ENCODE measurements around the gene SHPK. TPM values are rescaled to one million over a fixed set of nuclear protein-coding genes. Genes with fewer than 3 reads are reported as not detected.
A peak's percentile ranks its signal among the peaks of the same experiment; 100 is the strongest.

The SHPK gene, protein sequence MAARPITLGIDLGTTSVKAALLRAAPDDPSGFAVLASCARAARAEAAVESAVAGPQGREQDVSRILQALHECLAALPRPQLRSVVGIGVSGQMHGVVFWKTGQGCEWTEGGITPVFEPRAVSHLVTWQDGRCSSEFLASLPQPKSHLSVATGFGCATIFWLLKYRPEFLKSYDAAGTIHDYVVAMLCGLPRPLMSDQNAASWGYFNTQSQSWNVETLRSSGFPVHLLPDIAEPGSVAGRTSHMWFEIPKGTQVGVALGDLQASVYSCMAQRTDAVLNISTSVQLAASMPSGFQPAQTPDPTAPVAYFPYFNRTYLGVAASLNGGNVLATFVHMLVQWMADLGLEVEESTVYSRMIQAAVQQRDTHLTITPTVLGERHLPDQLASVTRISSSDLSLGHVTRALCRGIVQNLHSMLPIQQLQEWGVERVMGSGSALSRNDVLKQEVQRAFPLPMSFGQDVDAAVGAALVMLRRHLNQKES
- 10 to 100 TPM; 10.4 to 15.2 TPM for total RNA-seq

- peak; percentile 72 to 82 (median 79) for TF ChIP-seq POLR2A (IDR thresholded peaks at IDR 0.05)
- TF ChIP-seq CTCF (IDR thresholded peaks at IDR 0.05): peak in 1 of 7 experiments; percentile 9
- intact Hi-C loops (cut with DNase I): no loop called here
- WGBS, 2 donors: 0% methylated on average over 66 of the region's 68 CpGs; no CpG with 5 or more reads in 1 of the 2 donors
- Histone ChIP-seq H3K36me3 (replicated peaks in 1 of 2; ENCODE audit: insufficient read depth in 1 of 2, low read depth in 2 of 2) (no peaks in the 10 kb centered on the region), H3K4me3 (peak within 1 kb of the TSS; percentile 94), H3K9me3 (no peaks in the 10 kb centered on the region), H3K27me3 (no peaks in the 10 kb centered on the region), H3K27ac (peak within 1 kb of the TSS; percentile 88 to 95 (median 92)), H3K4me1 (peaks cover 43% of the 10 kb centered on the region)
- peak; percentile 96 for ATAC-seq
- DNase-seq: peak; percentile 97 to 98 (median 98)
These were observed at the start of gene SHPK, which contains the start of gene CTNS for GRCh38 chr17:3636154-3636907. Gene SHPK (minus strand): TSS chr17:3636250. CDS start chr17:3636219, 31 bp downstream. Gene CTNS (plus strand): TSS chr17:3636760. CDS start chr17:3640207, 3,447 bp downstream.

- Histone ChIP-seq H3K27ac (no peak overlapping the region), H3K27me3 (peaks cover 0 to 11% of the 10 kb centered on the region in 2 donors), H3K36me3 (replicated peaks in 1 of 2; ENCODE audit: insufficient read depth in 1 of 2, low read depth in 2 of 2) (no peaks in the 10 kb centered on the region), H3K4me3 (no peak overlapping the region), H3K4me1 (no peaks in the 10 kb centered on the region), H3K9me3 (no peaks in the 10 kb centered on the region)
- no peak for TF ChIP-seq POLR2A (IDR thresholded peaks at IDR 0.05)
- TF ChIP-seq CTCF (IDR thresholded peaks at IDR 0.05): no peak
- ATAC-seq (no peak), DNase-seq (no peak)
- intact Hi-C loops (cut with DNase I): no loop called here
- WGBS, 2 donors: 24% methylated on average over 12 of the region's 13 CpGs; no CpG with 5 or more reads in 1 of the 2 donors
These were observed 49.1 kb upstream of the SHPK start for GRCh38 chr17:3685174-3685573.

DNA sequence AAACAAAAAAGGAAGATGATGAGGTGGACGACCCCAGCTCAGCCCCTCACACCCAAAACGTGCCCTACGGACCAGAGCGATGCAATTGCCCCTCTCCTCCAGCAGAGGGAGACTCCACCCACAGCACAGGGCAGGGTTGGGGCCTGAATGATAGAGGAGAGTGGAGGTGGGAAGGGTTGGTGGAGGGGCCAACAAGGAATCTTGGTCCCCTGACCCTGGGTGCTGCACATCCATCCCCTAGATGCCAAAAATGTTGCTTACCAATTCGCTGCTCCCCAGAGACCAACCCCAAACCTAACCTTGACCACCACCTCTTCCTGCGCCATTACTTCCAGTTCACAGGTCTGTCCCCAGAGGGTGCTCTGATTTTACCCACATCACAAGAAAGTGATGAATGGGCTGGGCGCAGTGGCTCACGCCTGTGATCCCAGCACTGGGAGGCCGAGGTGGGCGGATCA lies 47.0 kb upstream of the SHPK start:
- peak; percentile 81 for ATAC-seq
- Histone ChIP-seq H3K9me3 (no peaks in the 10 kb centered on the region), H3K36me3 (replicated peaks in 1 of 2; ENCODE audit: insufficient read depth in 1 of 2, low read depth in 2 of 2) (no peaks in the 10 kb centered on the region), H3K27ac (no peak overlapping the region), H3K27me3 (peaks cover 0 to 11% of the 10 kb centered on the region in 2 donors), H3K4me3 (no peak overlapping the region), H3K4me1 (no peaks in the 10 kb centered on the region)
- intact Hi-C loops (cut with DNase I): no loop called here
- DNase-seq: peak in 1 of 4 donors; percentile 37
- peak; percentile 57 to 86 (median 77) for TF ChIP-seq CTCF (IDR thresholded peaks at IDR 0.05)
- no peak for TF ChIP-seq POLR2A (IDR thresholded peaks at IDR 0.05)
- 24 to 27% methylated on average over 10 of the region's 10 CpGs for WGBS, 2 donors

DNA sequence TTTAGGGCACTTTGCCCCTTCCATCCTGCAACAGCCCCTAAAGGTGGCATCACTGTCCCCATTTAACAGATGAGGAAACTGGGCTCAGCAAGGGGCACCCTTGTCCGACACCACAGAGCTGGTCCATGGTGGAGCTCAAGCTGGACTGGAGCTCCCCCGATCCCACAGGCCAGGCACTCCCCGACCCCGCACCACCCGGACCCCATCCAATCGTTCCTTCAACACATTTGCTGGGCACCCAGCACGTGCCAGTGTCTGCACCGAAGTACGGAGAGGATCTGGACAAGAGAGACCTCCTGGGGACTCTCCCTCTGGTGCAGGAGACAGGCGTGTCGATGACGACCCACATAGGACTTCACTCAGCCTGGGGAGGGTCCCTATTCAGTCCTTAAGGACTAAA lies 46.0 kb upstream of the SHPK start:
- ATAC-seq: no peak
- intact Hi-C loops (cut with DNase I): no loop called here

More for the DNA sequence above, 46.0 kb upstream of the SHPK start:
- H3K9me3 ChIP-seq: no peaks in the 10 kb centered on the region
- no peak overlapping the region for H3K27ac ChIP-seq
- DNase-seq: no peak
- 59 to 63% methylated on average over 7 to 12 of the region's 12 CpGs for WGBS, 2 donors
- H3K27me3 ChIP-seq: peaks cover 0 to 11% of the 10 kb centered on the region in 2 donors
- no peaks in the 10 kb centered on the region for H3K36me3 ChIP-seq (replicated peaks in 1 of 2; ENCODE audit: insufficient read depth in 1 of 2, low read depth in 2 of 2)
- TF ChIP-seq CTCF (IDR thresholded peaks at IDR 0.05): no peak
- no peak for TF ChIP-seq POLR2A (IDR thresholded peaks at IDR 0.05)
- H3K4me3 ChIP-seq: no peak overlapping the region
- no peaks in the 10 kb centered on the region for H3K4me1 ChIP-seq
